ENCODE results near the gene NEK7.

DNA sequence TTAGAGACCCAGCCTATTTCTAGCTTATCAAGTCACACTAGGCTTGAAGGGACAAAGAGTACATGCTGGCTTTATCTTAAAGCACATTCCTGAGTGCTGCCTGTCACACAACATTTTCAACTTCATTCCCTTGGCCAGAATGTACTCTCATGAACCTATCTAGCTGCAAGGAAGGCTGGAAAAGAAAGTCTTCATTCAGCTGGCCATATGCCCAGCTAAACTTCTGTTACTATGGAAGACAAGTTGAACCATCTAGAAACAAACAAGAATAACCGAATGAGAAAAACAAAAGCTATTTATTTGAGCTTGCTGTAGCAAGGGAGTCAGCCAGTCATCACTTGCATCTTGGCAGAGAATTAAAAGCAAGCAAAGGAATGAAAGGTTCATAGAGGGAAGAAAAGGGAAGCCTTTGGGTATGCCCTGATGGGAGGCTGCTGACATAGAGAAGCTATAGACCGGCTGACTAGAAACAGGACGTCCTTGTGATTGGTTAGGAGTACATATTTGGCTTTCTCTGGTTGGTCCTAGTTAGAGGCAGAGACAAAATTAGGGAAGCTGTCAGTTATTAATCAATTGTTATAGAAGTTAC lies 108.4 kb downstream of the NEK7 start:
- TF ChIP-seq, protein P1, sequence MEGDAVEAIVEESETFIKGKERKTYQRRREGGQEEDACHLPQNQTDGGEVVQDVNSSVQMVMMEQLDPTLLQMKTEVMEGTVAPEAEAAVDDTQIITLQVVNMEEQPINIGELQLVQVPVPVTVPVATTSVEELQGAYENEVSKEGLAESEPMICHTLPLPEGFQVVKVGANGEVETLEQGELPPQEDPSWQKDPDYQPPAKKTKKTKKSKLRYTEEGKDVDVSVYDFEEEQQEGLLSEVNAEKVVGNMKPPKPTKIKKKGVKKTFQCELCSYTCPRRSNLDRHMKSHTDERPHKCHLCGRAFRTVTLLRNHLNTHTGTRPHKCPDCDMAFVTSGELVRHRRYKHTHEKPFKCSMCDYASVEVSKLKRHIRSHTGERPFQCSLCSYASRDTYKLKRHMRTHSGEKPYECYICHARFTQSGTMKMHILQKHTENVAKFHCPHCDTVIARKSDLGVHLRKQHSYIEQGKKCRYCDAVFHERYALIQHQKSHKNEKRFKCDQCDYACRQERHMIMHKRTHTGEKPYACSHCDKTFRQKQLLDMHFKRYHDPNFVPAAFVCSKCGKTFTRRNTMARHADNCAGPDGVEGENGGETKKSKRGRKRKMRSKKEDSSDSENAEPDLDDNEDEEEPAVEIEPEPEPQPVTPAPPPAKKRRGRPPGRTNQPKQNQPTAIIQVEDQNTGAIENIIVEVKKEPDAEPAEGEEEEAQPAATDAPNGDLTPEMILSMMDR (IDR thresholded peaks at IDR 0.05) = no peak
- TF ChIP-seq POLR2A (IDR thresholded peaks at IDR 0.05) = no peak
- no peak for TF ChIP-seq POLR2AphosphoS5 (IDR thresholded peaks at IDR 0.05)
